ENCODE measurements around the gene ADAMTSL1.

The ADAMTSL1 gene

GRCh38 chr9:18791074-18791473, 317.1 kb downstream of the ADAMTSL1 start:
- no peaks in the 10 kb centered on the region for H3F3A ChIP-seq (ENCODE audit: insufficient read depth)

GRCh38 chr9:18793122-18793521, 319.2 kb downstream of the ADAMTSL1 start:
- Histone ChIP-seq H3K9ac (ENCODE audit: low read length) (no peak overlapping the region), H3F3A (ENCODE audit: insufficient read depth) (no peaks in the 10 kb centered on the region), H3K36me3 (ENCODE audit: low read length) (no peaks in the 10 kb centered on the region), H3K9me2 (replicated peaks; ENCODE audit: insufficient read depth, low read length) (no peaks in the 10 kb centered on the region), H4K20me1 (ENCODE audit: low read depth, low read length) (no peaks in the 10 kb centered on the region), H3K79me2 (ENCODE audit: insufficient read depth, low read length) (no peaks in the 10 kb centered on the region), H3K27ac (ENCODE audit: low read depth, low read length) (no peak overlapping the region), H3K4me3 (ENCODE audit: insufficient read depth, low read length, poor library complexity, severe bottlenecking) (no peak overlapping the region), H3K4me2 (ENCODE audit: low read depth, low read length, poor library complexity, severe bottlenecking) (no peak overlapping the region), H2AFZ (ENCODE audit: low read depth, low read length, severe bottlenecking) (no peak overlapping the region), H3K27me3 (ENCODE audit: low read length) (no peaks in the 10 kb centered on the region), H3K9me3 (ENCODE audit: insufficient read depth, low read length) (no peaks in the 10 kb centered on the region)
- TF ChIP-seq CTCF (IDR thresholded peaks at IDR 0.05; ENCODE audit: insufficient read depth, low read length, poor library complexity, severe bottlenecking) (no peak), EZH2phosphoT487 (conservative IDR thresholded peaks at IDR 0.05; ENCODE audit: low read length) (no peak)

More at GRCh38 chr9:18791074-18791473, 317.1 kb downstream of the ADAMTSL1 start:
- Histone ChIP-seq H3K4me2 (ENCODE audit: low read depth, low read length, poor library complexity, severe bottlenecking) (no peak overlapping the region), H4K20me1 (ENCODE audit: low read depth, low read length) (no peaks in the 10 kb centered on the region), H3K36me3 (ENCODE audit: low read length) (no peaks in the 10 kb centered on the region), H3K9me3 (ENCODE audit: insufficient read depth, low read length) (no peaks in the 10 kb centered on the region), H2AFZ (ENCODE audit: low read depth, low read length, severe bottlenecking) (no peak overlapping the region), H3K79me2 (ENCODE audit: insufficient read depth, low read length) (no peaks in the 10 kb centered on the region), H3K27me3 (ENCODE audit: low read length) (no peaks in the 10 kb centered on the region), H3K9ac (ENCODE audit: low read length) (no peak overlapping the region), H3K9me2 (replicated peaks; ENCODE audit: insufficient read depth, low read length) (no peaks in the 10 kb centered on the region), H3K4me3 (ENCODE audit: insufficient read depth, low read length, poor library complexity, severe bottlenecking) (no peak overlapping the region), H3K27ac (ENCODE audit: low read depth, low read length) (no peak overlapping the region)
- no peak for TF ChIP-seq EZH2phosphoT487 (conservative IDR thresholded peaks at IDR 0.05; ENCODE audit: low read length)
- TF ChIP-seq CTCF (IDR thresholded peaks at IDR 0.05; ENCODE audit: insufficient read depth, low read length, poor library complexity, severe bottlenecking) = peak; percentile 48

- Histone ChIP-seq H3K79me2 (ENCODE audit: insufficient read depth, low read length) (no peaks in the 10 kb centered on the region), H3K4me3 (ENCODE audit: insufficient read depth, low read length, poor library complexity, severe bottlenecking) (no peak overlapping the region), H3K27me3 (ENCODE audit: low read length) (no peaks in the 10 kb centered on the region), H3K27ac (ENCODE audit: low read depth, low read length) (no peak overlapping the region), H3K9ac (ENCODE audit: low read length) (no peak overlapping the region), H2AFZ (ENCODE audit: low read depth, low read length, severe bottlenecking) (no peak overlapping the region), H3K9me3 (ENCODE audit: insufficient read depth, low read length) (no peaks in the 10 kb centered on the region), H3F3A (ENCODE audit: insufficient read depth) (no peaks in the 10 kb centered on the region), H3K36me3 (ENCODE audit: low read length) (no peaks in the 10 kb centered on the region), H3K4me2 (ENCODE audit: low read depth, low read length, poor library complexity, severe bottlenecking) (no peak overlapping the region), H4K20me1 (ENCODE audit: low read depth, low read length) (no peaks in the 10 kb centered on the region), H3K9me2 (replicated peaks; ENCODE audit: insufficient read depth, low read length) (no peaks in the 10 kb centered on the region)
- TF ChIP-seq CTCF (IDR thresholded peaks at IDR 0.05; ENCODE audit: insufficient read depth, low read length, poor library complexity, severe bottlenecking) = no peak
- no peak for TF ChIP-seq EZH2phosphoT487 (conservative IDR thresholded peaks at IDR 0.05; ENCODE audit: low read length)
Measured at GRCh38 chr9:18795947-18796671, 322.2 kb downstream of the ADAMTSL1 start.

Measured in SU-DHL-6 (cell line).